Transverse colon (tissue), 4 donors: ENCODE data around the gene RCAN2.

ENCODE experiments used
- POLR2A ChIP-seq: fragments of 450-650 bp; IDR thresholded peaks from one replicate; pipeline ENCODE4 v1.6.1; 2016; ENCODE audit warnings: antibody characterized with exemption, mild to moderate bottlenecking, moderate library complexity
- POLR2AphosphoS5 ChIP-seq, 3 donors: sonication (generic); formaldehyde crosslinking; IDR thresholded peaks; one replicate each; pipeline ENCODE4 v1.6.1; 2016; ENCODE audit warnings: antibody characterized with exemption in 3 of 3
- TF ChIP-seq, protein P1 (sequence below), 5 experiments: fragments of 200-600 bp in 3 of 5; fragments of 450-650 bp in 2 of 5; sonication (generic) in 3 of 5; IDR thresholded peaks; 1 replicate in 2 of 5; 2 replicates in 3 of 5; pipeline ENCODE4 v1.5.1; 2016 to 2017; ENCODE audit warnings: antibody characterized with exemption in 5 of 5, inconsistent platforms in 3 of 5, mild to moderate bottlenecking in 2 of 5, moderate library complexity in 1 of 5

DNA sequence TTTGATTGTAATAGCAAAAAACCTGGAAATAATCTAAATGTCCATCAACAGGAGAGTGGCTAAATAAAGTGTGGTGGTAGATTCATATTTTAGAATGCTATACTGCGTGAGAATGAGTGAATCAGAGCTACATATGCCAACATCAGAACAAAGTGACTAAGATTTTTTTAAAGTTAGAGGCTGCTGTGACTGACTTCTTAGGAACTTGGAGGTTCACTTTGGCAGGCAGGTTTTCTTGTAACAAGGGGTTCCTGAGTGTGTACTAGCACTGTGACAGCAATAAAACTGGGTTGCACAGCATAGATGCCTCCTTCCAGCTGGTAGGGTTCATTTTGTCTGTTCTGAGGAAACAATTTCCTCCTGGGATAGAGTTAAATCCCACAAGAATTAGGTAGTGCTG lies 245.2 kb downstream of the RCAN2 start:
- TF ChIP-seq POLR2A, result no peak
- TF ChIP-seq, protein P1, sequence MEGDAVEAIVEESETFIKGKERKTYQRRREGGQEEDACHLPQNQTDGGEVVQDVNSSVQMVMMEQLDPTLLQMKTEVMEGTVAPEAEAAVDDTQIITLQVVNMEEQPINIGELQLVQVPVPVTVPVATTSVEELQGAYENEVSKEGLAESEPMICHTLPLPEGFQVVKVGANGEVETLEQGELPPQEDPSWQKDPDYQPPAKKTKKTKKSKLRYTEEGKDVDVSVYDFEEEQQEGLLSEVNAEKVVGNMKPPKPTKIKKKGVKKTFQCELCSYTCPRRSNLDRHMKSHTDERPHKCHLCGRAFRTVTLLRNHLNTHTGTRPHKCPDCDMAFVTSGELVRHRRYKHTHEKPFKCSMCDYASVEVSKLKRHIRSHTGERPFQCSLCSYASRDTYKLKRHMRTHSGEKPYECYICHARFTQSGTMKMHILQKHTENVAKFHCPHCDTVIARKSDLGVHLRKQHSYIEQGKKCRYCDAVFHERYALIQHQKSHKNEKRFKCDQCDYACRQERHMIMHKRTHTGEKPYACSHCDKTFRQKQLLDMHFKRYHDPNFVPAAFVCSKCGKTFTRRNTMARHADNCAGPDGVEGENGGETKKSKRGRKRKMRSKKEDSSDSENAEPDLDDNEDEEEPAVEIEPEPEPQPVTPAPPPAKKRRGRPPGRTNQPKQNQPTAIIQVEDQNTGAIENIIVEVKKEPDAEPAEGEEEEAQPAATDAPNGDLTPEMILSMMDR (IDR thresholded peaks at IDR 0.05), result no peak
- TF ChIP-seq POLR2AphosphoS5 (IDR thresholded peaks at IDR 0.05), result no peak
